SK-N-SH treated with all-trans-retinoic acid at 6 μM for 48 hours (cell line): Measurements from ENCODE around the gene CES5A.
"Not testable (repeated sequence)": the region's sequence is repeated elsewhere in the genome, so short reads cannot be mapped to it uniquely, and the experiment has no call there.

Experiments used
- ATAC-seq: fragments of 200-7000 bp; cut with Tn5 transposase; 3 replicates; pipeline ENCODE4 v1.9.1; 2020; ENCODE audit warnings: mild to moderate bottlenecking, moderate library complexity
- ARNTL ChIP-seq: fragments of 450-650 bp; formaldehyde crosslinking; IDR thresholded peaks from 2 replicates; pipeline ENCODE4 v1.5.0; 2020; ENCODE audit warnings: low read depth, mild to moderate bottlenecking, moderate library complexity, borderline replicate concordance
- CREB5 ChIP-seq: fragments of 250-450 bp; sonication (Bioruptor Pico); IDR thresholded peaks from 2 replicates; pipeline ENCODE4 v1.5.1; 2020; ENCODE audit warnings: low read depth, mild to moderate bottlenecking, moderate library complexity
- CSDC2 ChIP-seq: fragments of 250-450 bp; sonication (Bioruptor Pico); IDR thresholded peaks from 2 replicates; pipeline ENCODE4 v1.5.0; 2020; ENCODE audit warnings: mild to moderate bottlenecking, moderate library complexity
- CSRNP3 ChIP-seq: fragments of 250-450 bp; sonication (Bioruptor Pico); IDR thresholded peaks from 2 replicates; pipeline ENCODE4 v1.5.1; 2021; ENCODE audit warnings: mild to moderate bottlenecking, moderate library complexity
- ESRRG ChIP-seq: fragments of 250-450 bp; sonication (Bioruptor Pico); IDR thresholded peaks from 2 replicates; pipeline ENCODE4 v1.6.1; 2021; ENCODE audit warnings: mild to moderate bottlenecking
- GLIS3 ChIP-seq: fragments of 250-450 bp; sonication (Bioruptor Pico); IDR thresholded peaks from 2 replicates; pipeline ENCODE4 v1.5.0; 2020; ENCODE audit warnings: mild to moderate bottlenecking, moderate library complexity
- ISL1 ChIP-seq: fragments of 250-450 bp; sonication (Bioruptor Pico); IDR thresholded peaks from 2 replicates; pipeline ENCODE4 v2.1.2; 2022; ENCODE audit warnings: mild to moderate bottlenecking, moderate library complexity
- OSR1 ChIP-seq: fragments of 250-450 bp; sonication (Bioruptor Pico); IDR thresholded peaks from 2 replicates; pipeline ENCODE4 v1.8.0; 2022; ENCODE audit warnings: moderate library complexity, mild to moderate bottlenecking, inconsistent platforms
- PATZ1 ChIP-seq: fragments of 250-450 bp; sonication (Bioruptor Pico); IDR thresholded peaks from 2 replicates; pipeline ENCODE4 v1.8.0; 2020; ENCODE audit warnings: mild to moderate bottlenecking, moderate library complexity, borderline replicate concordance
- POU6F1 ChIP-seq: fragments of 250-450 bp; sonication (Bioruptor Pico); IDR thresholded peaks from 2 replicates; pipeline ENCODE4 v1.8.0; 2021; ENCODE audit warnings: low read depth, mild to moderate bottlenecking, moderate library complexity, borderline replicate concordance
- PPARA ChIP-seq: fragments of 250-450 bp; sonication (Bioruptor Pico); IDR thresholded peaks from 2 replicates; pipeline ENCODE4 v1.5.0; 2020; ENCODE audit warnings: mild to moderate bottlenecking, borderline replicate concordance
- RARB ChIP-seq: fragments of 250-450 bp; sonication (Bioruptor Pico); IDR thresholded peaks from 2 replicates; pipeline ENCODE4 v1.8.0; 2021; ENCODE audit warnings: mild to moderate bottlenecking, moderate library complexity
- SNAI2 ChIP-seq: fragments of 250-450 bp; sonication (Bioruptor Pico); IDR thresholded peaks from 2 replicates; pipeline ENCODE4 v1.5.0; 2020; ENCODE audit warnings: mild to moderate bottlenecking, moderate library complexity
- TCF4 ChIP-seq: fragments of 250-450 bp; sonication (Bioruptor Pico); IDR thresholded peaks from 2 replicates; pipeline ENCODE4 v1.8.0; 2021; ENCODE audit warnings: mild to moderate bottlenecking, moderate library complexity, borderline replicate concordance
- TOX ChIP-seq: fragments of 250-450 bp; sonication (Bioruptor Pico); IDR thresholded peaks from 2 replicates; pipeline ENCODE4 v1.8.0; 2021; ENCODE audit warnings: mild to moderate bottlenecking, moderate library complexity, borderline replicate concordance
- TSHZ2 ChIP-seq: fragments of 250-450 bp; sonication (Bioruptor Pico); IDR thresholded peaks from 2 replicates; pipeline ENCODE4 v1.5.0; 2020; ENCODE audit warnings: mild to moderate bottlenecking, moderate library complexity
- ZC3H10 ChIP-seq: fragments of 250-450 bp; sonication (Bioruptor Pico); IDR thresholded peaks from 2 replicates; pipeline ENCODE4 v1.5.1; 2021; ENCODE audit warnings: mild to moderate bottlenecking, moderate library complexity
- ZFP30 ChIP-seq: fragments of 450-650 bp; formaldehyde crosslinking; IDR thresholded peaks from 2 replicates; pipeline ENCODE4 v1.5.0; 2022; ENCODE audit warnings: mild to moderate bottlenecking, moderate library complexity
- ZNF565 ChIP-seq: fragments of 450-650 bp; formaldehyde crosslinking; conservative IDR thresholded peaks from 2 replicates; pipeline ENCODE4 v1.5.0; 2020; ENCODE audit warnings: low read depth, mild to moderate bottlenecking, moderate library complexity
- ZNF70 ChIP-seq: fragments of 450-650 bp; formaldehyde crosslinking; IDR thresholded peaks from 2 replicates; pipeline ENCODE4 v1.5.0; 2020; ENCODE audit warnings: mild to moderate bottlenecking, moderate library complexity
- ZNF8 ChIP-seq: fragments of 450-650 bp; formaldehyde crosslinking; IDR thresholded peaks from 2 replicates; pipeline ENCODE4 v1.5.0; 2020; ENCODE audit warnings: mild to moderate bottlenecking, moderate library complexity

Gene CES5A

GRCh38 chr16:55861288-55861687 lies 13.9 kb downstream of the CES5A start (continued):
- no peak for TF ChIP-seq CREB5
- no peak for TF ChIP-seq ARNTL (CRISPR knock-in tag)
- TF ChIP-seq TOX (CRISPR knock-in tag), result no peak
- TF ChIP-seq OSR1 (CRISPR knock-in tag), result no peak
- no peak for TF ChIP-seq ZFP30 (CRISPR knock-in tag)
- TF ChIP-seq POU6F1 (CRISPR knock-in tag), result no peak
- TF ChIP-seq GLIS3 (CRISPR knock-in tag), result no peak
- no peak for TF ChIP-seq SNAI2 (CRISPR knock-in tag)
- no peak for TF ChIP-seq ISL1 (CRISPR knock-in tag)
- TF ChIP-seq ESRRG (CRISPR knock-in tag), result no peak

GRCh38 chr16:55857650-55858049 lies 17.5 kb downstream of the CES5A start:
- not testable (repeated sequence) for ATAC-seq

- TF ChIP-seq OSR1 (CRISPR knock-in tag), result no peak
- TF ChIP-seq GLIS3 (CRISPR knock-in tag), result no peak
- no peak for TF ChIP-seq TSHZ2
- TF ChIP-seq ZNF8 (CRISPR knock-in tag), result no peak
- TF ChIP-seq ZC3H10 (CRISPR knock-in tag), result no peak
- no peak for TF ChIP-seq CSDC2 (CRISPR knock-in tag)
- TF ChIP-seq ISL1 (CRISPR knock-in tag), result no peak
- no peak for TF ChIP-seq TCF4 (CRISPR knock-in tag)
- no peak for TF ChIP-seq CSRNP3 (CRISPR knock-in tag)
- no peak for TF ChIP-seq SNAI2 (CRISPR knock-in tag)
- TF ChIP-seq RARB (CRISPR knock-in tag), result no peak
- no peak for TF ChIP-seq ESRRG (CRISPR knock-in tag)
- TF ChIP-seq ZNF565, result no peak
- no peak for TF ChIP-seq TOX (CRISPR knock-in tag)
- TF ChIP-seq POU6F1 (CRISPR knock-in tag), result no peak
- TF ChIP-seq CREB5, result no peak
- no peak for TF ChIP-seq PATZ1 (CRISPR knock-in tag)
- TF ChIP-seq ZFP30 (CRISPR knock-in tag), result no peak
- TF ChIP-seq ZNF70 (CRISPR knock-in tag), result no peak
- no peak for TF ChIP-seq PPARA (CRISPR knock-in tag)
- no peak for ATAC-seq
These were observed 18.2 kb downstream of the CES5A start for GRCh38 chr16:55856950-55857349.
